Natural killer cell (primary cell): ENCODE results near the gene FOXP1. TPM values are rescaled to one million over a fixed set of nuclear protein-coding genes. Genes with fewer than 3 reads are reported as not detected.
A peak's percentile ranks its signal among the peaks of the same experiment; 100 is the strongest.

ENCODE experiments used
- ATAC-seq, 3 donors: fragments of 150-1000 bp in 2 of 3; fragments of 200-7000 bp in 1 of 3; cut with Tn5 transposase; 1 replicate in 1 of 3; 2 replicates in 2 of 3; pipeline ENCODE4 v1.10.0; 2021; ENCODE audit warnings: mild to moderate bottlenecking in 2 of 3, moderate library complexity in 2 of 3
- DNase-seq, 2 donors: peaks; one replicate each; pipeline versions ENCODE4 v3.0.0 to v3.0.0-alpha.2; 2013 to 2021; ENCODE audit warnings: mixed read lengths in 1 of 2
- H3K27ac ChIP-seq: one replicate; pipeline ENCODE4 v1.5.1; 2013; ENCODE audit warnings: mild to moderate bottlenecking, low read length
- H3K27me3 ChIP-seq: one replicate; pipeline ENCODE4 v1.6.1; 2013; ENCODE audit warnings: low read length; ENCODE audit not compliant: control insufficient read depth, insufficient read depth
- H3K36me3 ChIP-seq: one replicate; pipeline ENCODE4 v1.6.1; 2013; ENCODE audit warnings: low read length; ENCODE audit not compliant: control insufficient read depth, insufficient read depth
- H3K4me1 ChIP-seq: one replicate; pipeline ENCODE4 v1.6.1; 2013; ENCODE audit warnings: low read length; ENCODE audit not compliant: control insufficient read depth, insufficient read depth
- H3K4me3 ChIP-seq: one replicate; pipeline ENCODE4 v1.5.1; 2013; ENCODE audit warnings: low read length
- H3K9me3 ChIP-seq: one replicate; pipeline ENCODE4 v1.6.1; 2013; ENCODE audit warnings: low read length; ENCODE audit not compliant: control insufficient read depth, insufficient read depth
- H3K27ac Mint-ChIP-seq, 2 donors: one replicate each; pipeline ENCODE4 v1.8.0; 2022; ENCODE audit warnings: mild to moderate bottlenecking in 2 of 2, mixed read lengths in 2 of 2, moderate library complexity in 1 of 2
- H3K27me3 Mint-ChIP-seq, 2 donors: one replicate each; pipeline ENCODE4 v1.8.0; 2022; ENCODE audit warnings: low read depth in 2 of 2, mixed read lengths in 2 of 2
- H3K36me3 Mint-ChIP-seq: one replicate; pipeline ENCODE4 v1.8.0; 2022; ENCODE audit warnings: mixed read lengths
- H3K4me1 Mint-ChIP-seq, 2 donors: one replicate each; pipeline ENCODE4 v1.8.0; 2022; ENCODE audit warnings: mixed read lengths in 2 of 2
- H3K4me3 Mint-ChIP-seq: one replicate; pipeline ENCODE4 v1.8.0; 2022; ENCODE audit warnings: mild to moderate bottlenecking, moderate library complexity, mixed read lengths
- H3K9me3 Mint-ChIP-seq, 2 donors: one replicate each; pipeline ENCODE4 v1.8.0; 2022; ENCODE audit warnings: mixed read lengths in 2 of 2
- WGBS: methylation state at CpG from one replicate; pipeline ENCODE4 v1.1.7; 2013; ENCODE audit warnings: missing lambda C conversion rate; ENCODE audit not compliant: insufficient coverage; 5-methylcytosine and 5-hydroxymethylcytosine counted together
- intact Hi-C: fragments of 100-400 bp; cut with micrococcal nuclease; formaldehyde crosslinking; loops from one replicate; pipeline ENCODE4 v1.14.2; 2022
- total RNA-seq, 4 donors: library from RNA; stranded (reverse); fragments of 120-200 nt in 1 of 4; gene quantifications; one replicate each; pipeline versions ENCODE4 v1.2.3 to v1.2.4, GENCODE V29; 2013 to 2022
- TF ChIP-seq, protein P1 (sequence below): fragments of 200-600 bp; IDR thresholded peaks from one replicate; pipeline ENCODE4 v1.8.0; 2022; ENCODE audit warnings: antibody characterized with exemption

FOXP1 gene
- total RNA-seq, 3 donors from 2014 or later (not counting 1 experiment from before 2014, with no cell fraction given): 166 to 185 (median 166) TPM

GRCh38 chr3:71492974-71493771 is 90.4 kb downstream of the FOXP1 start:
- peak overlapping the region; percentile 86 to 95 for H3K27ac Mint-ChIP-seq
- Histone ChIP-seq H3K9me3 (peaks cover 3% of the 10 kb centered on the region), H3K36me3 (no peaks in the 10 kb centered on the region), H3K4me3 (peak overlapping the region; percentile 11), H3K27me3 (no peaks in the 10 kb centered on the region), H3K4me1 (peaks cover 35% of the 10 kb centered on the region), H3K27ac (peak overlapping the region; percentile 85)
- DNase-seq (peak in 1 of 2 donors; percentile 88), ATAC-seq (peak; percentile 79 to 92 (median 91))
- TF ChIP-seq, protein P1, sequence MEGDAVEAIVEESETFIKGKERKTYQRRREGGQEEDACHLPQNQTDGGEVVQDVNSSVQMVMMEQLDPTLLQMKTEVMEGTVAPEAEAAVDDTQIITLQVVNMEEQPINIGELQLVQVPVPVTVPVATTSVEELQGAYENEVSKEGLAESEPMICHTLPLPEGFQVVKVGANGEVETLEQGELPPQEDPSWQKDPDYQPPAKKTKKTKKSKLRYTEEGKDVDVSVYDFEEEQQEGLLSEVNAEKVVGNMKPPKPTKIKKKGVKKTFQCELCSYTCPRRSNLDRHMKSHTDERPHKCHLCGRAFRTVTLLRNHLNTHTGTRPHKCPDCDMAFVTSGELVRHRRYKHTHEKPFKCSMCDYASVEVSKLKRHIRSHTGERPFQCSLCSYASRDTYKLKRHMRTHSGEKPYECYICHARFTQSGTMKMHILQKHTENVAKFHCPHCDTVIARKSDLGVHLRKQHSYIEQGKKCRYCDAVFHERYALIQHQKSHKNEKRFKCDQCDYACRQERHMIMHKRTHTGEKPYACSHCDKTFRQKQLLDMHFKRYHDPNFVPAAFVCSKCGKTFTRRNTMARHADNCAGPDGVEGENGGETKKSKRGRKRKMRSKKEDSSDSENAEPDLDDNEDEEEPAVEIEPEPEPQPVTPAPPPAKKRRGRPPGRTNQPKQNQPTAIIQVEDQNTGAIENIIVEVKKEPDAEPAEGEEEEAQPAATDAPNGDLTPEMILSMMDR: no peak
- H3K36me3 Mint-ChIP-seq: no peaks in the 10 kb centered on the region
- 40% methylated on average over 5 of the region's 9 CpGs for WGBS
- H3K27me3 Mint-ChIP-seq: no peaks in the 10 kb centered on the region
- H3K4me1 Mint-ChIP-seq: peaks cover 57 to 64% of the 10 kb centered on the region in 2 donors
- intact Hi-C loops: loop anchor here (1.0 to 10.0 kb wide), 7 partner anchors 38 to 431 kb away; partner anchors contain the start of gene FOXP1
- H3K9me3 Mint-ChIP-seq: peaks cover 0 to 2% of the 10 kb centered on the region in 2 donors
- peak overlapping the region; percentile 80 for H3K4me3 Mint-ChIP-seq

DNA sequence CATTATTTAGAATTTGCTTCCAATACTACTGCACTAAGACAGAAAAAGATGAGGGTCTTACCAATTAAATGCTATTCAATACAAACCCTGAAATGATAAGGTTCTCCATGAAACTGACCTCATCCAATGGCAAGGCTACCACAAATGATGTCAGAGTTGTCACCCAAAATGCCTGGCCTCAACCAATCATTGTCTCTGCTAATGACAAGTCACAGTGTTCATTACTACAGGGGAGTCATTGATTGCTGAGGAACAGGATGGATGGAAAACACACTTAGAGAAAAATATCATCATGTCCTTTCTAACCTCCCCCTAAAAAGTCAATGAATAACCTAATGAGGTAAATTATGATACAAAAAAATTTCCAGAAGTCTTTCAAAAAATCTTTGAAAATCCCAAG is 91.0 kb downstream of the FOXP1 start:
- Mint-ChIP-seq H3K27me3 (no peaks in the 10 kb centered on the region), H3K27ac (peak overlapping the region; percentile 86 to 95), H3K36me3 (no peaks in the 10 kb centered on the region), H3K4me3 (peak overlapping the region; percentile 80), H3K4me1 (peaks cover 59 to 60% of the 10 kb centered on the region in 2 donors), H3K9me3 (peaks cover 0 to 2% of the 10 kb centered on the region in 2 donors)
- TF ChIP-seq, protein P1: no peak
- no peaks in the 10 kb centered on the region for H3K27me3 ChIP-seq
- intact Hi-C loops: loop anchor here (2.0 to 10.0 kb wide), 6 partner anchors 50 to 430 kb away; partner anchors contain the start of gene FOXP1
- DNase-seq (peak in 1 of 2 donors; percentile 78), ATAC-seq (no peak)
- peak overlapping the region; percentile 85 for H3K27ac ChIP-seq
- no peak overlapping the region for H3K4me3 ChIP-seq
- peaks cover 3% of the 10 kb centered on the region for H3K9me3 ChIP-seq
- no peaks in the 10 kb centered on the region for H3K36me3 ChIP-seq
- H3K4me1 ChIP-seq: peaks cover 35% of the 10 kb centered on the region

DNA sequence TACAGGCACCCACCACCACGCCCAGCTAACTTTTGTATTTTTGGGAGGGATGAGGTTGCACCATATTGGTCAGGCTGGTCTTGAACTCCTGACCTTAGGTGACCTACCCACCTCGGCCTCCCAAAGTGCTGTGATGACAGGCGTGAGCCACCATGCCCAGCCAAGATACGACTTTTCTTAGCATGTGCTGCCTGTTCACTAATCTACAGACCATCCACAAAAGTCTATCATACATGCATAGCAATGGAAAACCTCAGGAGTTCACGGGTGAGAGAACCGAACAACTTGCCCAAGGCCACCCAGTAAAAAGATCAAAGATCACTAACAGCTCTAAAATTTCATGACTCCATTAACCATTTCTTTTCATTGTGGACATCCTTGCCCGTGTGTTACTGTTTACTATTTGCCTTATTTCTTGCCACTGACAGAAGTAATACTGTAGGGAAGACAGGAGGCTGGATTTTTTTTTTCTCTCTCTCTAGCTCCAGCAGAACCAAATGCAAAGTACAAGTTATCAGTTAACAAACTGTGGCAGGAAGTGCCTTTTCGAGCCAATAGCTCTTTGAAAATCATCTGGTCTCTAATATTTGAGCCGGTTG is 92.3 kb downstream of the FOXP1 start:
- intact Hi-C loops: loop anchor here (5.0 to 10.0 kb wide), 5 partner anchors 49 to 429 kb away; no protein-coding TSS in a partner anchor
- H3K4me3 Mint-ChIP-seq: peak overlapping the region; percentile 66
- DNase-seq (peak in 1 of 2 donors; percentile 37), ATAC-seq (no peak)
- TF ChIP-seq, protein P1: no peak
- no peaks in the 10 kb centered on the region for H3K36me3 Mint-ChIP-seq
- peaks cover 3% of the 10 kb centered on the region for H3K9me3 ChIP-seq
- H3K27me3 ChIP-seq: no peaks in the 10 kb centered on the region
- 86% methylated on average over 7 of the region's 9 CpGs for WGBS
- peaks cover 0 to 2% of the 10 kb centered on the region in 2 donors for H3K9me3 Mint-ChIP-seq
- no peak overlapping the region for H3K4me3 ChIP-seq
- peak overlapping the region; percentile 86 to 95 for H3K27ac Mint-ChIP-seq
- no peaks in the 10 kb centered on the region for H3K27me3 Mint-ChIP-seq
- peaks cover 60 to 61% of the 10 kb centered on the region in 2 donors for H3K4me1 Mint-ChIP-seq
- no peaks in the 10 kb centered on the region for H3K36me3 ChIP-seq
- H3K27ac ChIP-seq: peak overlapping the region; percentile 34
- peaks cover 38% of the 10 kb centered on the region for H3K4me1 ChIP-seq
